ENCODE data around the gene SPON2.

The SPON2 gene

DNA sequence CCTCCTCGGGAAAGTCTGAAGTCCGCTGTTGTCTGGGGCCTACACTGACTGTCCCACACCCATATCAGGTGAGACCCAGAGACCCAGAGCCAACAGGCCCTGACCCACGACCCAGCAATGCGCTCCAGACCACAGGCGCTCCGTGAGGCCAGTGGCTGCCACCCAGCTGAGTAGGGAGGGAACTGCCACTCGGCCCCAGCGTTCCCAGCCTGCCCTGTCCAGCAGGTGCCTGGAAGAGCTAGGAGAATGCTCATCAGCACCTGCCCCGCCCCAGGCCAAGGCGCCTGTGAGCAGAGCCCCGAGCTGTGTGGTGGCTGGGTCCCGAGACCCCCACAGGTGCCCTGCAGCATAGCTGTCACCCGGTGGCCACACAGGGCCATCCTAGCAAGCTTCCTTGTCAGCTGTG lies 2.7 kb downstream of the SPON2 start:
- TF ChIP-seq GLIS3 (CRISPR knock-in tag; IDR thresholded peaks at IDR 0.05): no peak
- TF ChIP-seq, protein P1, sequence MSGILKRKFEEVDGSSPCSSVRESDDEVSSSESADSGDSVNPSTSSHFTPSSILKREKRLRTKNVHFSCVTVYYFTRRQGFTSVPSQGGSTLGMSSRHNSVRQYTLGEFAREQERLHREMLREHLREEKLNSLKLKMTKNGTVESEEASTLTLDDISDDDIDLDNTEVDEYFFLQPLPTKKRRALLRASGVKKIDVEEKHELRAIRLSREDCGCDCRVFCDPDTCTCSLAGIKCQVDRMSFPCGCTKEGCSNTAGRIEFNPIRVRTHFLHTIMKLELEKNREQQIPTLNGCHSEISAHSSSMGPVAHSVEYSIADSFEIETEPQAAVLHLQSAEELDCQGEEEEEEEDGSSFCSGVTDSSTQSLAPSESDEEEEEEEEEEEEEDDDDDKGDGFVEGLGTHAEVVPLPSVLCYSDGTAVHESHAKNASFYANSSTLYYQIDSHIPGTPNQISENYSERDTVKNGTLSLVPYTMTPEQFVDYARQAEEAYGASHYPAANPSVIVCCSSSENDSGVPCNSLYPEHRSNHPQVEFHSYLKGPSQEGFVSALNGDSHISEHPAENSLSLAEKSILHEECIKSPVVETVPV (CRISPR knock-in tag; IDR thresholded peaks at IDR 0.05): no peak
- TF ChIP-seq ZNF8 (CRISPR knock-in tag; IDR thresholded peaks at IDR 0.05): no peak
- TF ChIP-seq SNAI2 (CRISPR knock-in tag; IDR thresholded peaks at IDR 0.05): no peak
- TF ChIP-seq ZNF70 (CRISPR knock-in tag; IDR thresholded peaks at IDR 0.05): no peak
- no peak for ATAC-seq

DNA sequence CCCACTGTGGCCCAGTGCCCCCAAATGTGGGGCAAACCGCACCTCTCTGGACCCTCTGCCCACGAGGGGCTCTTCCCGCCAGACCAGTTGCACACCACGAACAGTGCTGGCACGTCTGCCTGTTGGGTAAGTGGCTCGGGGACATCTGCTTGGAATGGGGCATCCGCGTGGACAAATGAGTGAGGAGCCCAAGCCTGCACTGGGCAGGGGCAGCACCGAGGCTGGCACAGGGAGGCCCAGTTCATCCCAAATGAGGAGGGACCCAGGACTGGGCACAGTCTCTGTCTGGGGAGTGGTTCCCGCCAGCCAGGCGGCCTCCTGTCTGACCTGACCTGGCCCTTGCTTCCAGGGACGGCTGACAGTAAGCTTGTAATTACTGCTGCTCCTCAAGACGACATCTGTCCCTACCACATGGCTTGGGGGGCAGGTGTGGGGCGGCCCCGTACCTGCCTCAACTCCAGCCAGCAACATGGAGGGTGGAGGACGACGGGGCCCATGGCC lies 3.2 kb downstream of the SPON2 start:
- no peak for ATAC-seq
- TF ChIP-seq ZNF565 (CRISPR knock-in tag; conservative IDR thresholded peaks at IDR 0.05; ENCODE audit: low read depth) (no peak), TOX (CRISPR knock-in tag; IDR thresholded peaks at IDR 0.05; ENCODE audit: borderline replicate concordance) (no peak)
- TF ChIP-seq, protein P2, sequence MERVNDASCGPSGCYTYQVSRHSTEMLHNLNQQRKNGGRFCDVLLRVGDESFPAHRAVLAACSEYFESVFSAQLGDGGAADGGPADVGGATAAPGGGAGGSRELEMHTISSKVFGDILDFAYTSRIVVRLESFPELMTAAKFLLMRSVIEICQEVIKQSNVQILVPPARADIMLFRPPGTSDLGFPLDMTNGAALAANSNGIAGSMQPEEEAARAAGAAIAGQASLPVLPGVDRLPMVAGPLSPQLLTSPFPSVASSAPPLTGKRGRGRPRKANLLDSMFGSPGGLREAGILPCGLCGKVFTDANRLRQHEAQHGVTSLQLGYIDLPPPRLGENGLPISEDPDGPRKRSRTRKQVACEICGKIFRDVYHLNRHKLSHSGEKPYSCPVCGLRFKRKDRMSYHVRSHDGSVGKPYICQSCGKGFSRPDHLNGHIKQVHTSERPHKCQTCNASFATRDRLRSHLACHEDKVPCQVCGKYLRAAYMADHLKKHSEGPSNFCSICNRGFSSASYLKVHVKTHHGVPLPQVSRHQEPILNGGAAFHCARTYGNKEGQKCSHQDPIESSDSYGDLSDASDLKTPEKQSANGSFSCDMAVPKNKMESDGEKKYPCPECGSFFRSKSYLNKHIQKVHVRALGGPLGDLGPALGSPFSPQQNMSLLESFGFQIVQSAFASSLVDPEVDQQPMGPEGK (CRISPR knock-in tag; IDR thresholded peaks at IDR 0.05; ENCODE audit: borderline replicate concordance): no peak
- TF ChIP-seq, protein P3, sequence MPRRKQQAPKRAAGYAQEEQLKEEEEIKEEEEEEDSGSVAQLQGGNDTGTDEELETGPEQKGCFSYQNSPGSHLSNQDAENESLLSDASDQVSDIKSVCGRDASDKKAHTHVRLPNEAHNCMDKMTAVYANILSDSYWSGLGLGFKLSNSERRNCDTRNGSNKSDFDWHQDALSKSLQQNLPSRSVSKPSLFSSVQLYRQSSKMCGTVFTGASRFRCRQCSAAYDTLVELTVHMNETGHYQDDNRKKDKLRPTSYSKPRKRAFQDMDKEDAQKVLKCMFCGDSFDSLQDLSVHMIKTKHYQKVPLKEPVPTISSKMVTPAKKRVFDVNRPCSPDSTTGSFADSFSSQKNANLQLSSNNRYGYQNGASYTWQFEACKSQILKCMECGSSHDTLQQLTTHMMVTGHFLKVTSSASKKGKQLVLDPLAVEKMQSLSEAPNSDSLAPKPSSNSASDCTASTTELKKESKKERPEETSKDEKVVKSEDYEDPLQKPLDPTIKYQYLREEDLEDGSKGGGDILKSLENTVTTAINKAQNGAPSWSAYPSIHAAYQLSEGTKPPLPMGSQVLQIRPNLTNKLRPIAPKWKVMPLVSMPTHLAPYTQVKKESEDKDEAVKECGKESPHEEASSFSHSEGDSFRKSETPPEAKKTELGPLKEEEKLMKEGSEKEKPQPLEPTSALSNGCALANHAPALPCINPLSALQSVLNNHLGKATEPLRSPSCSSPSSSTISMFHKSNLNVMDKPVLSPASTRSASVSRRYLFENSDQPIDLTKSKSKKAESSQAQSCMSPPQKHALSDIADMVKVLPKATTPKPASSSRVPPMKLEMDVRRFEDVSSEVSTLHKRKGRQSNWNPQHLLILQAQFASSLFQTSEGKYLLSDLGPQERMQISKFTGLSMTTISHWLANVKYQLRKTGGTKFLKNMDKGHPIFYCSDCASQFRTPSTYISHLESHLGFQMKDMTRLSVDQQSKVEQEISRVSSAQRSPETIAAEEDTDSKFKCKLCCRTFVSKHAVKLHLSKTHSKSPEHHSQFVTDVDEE (CRISPR knock-in tag; IDR thresholded peaks at IDR 0.05): no peak

DNA sequence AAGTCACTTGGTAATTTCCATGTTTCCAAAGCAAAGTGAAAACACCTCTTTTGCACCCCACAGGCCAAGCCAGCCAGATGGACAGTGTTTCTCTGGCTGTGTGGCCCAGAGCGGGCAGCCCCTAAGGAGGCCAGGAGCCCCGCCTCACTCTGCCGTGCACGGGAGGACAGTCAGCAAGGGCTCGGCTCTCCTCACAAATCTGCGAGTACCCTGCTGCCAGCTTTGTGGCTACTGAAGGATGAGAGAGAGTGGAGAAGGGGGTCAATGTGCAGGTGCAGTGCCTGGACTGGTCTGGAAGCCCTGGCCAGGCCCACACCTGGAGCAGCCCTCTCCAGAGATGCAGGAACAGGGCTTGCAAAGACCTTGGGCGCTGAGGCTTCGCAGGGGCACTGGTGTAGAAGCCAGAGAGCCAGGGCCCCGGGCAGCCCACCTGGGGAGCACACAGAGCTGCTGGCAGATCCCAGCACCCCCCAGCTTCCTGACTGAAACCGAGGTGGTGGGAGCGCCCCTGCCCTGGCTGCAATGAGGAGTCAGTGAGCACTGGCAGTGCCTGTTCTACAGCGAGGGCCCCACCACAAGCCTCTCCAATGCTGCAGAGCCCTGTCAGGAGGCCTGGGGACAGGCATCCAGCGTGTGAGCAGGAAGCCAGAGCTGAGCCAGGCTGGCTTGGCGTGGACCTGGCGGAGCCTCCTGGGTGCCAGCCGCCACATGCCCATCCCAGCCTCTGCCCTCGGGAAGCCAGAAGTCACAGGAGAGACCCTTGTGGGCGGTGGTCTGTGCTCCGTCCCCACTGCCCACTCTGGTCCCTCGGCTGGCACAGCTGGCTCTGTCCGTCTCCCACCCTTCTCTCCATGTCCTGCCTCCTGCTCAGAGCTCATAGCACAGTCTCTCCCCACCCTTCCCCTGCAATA lies 3.9 kb downstream of the SPON2 start:
- no peak for ATAC-seq
- TF ChIP-seq RARB (CRISPR knock-in tag; IDR thresholded peaks at IDR 0.05) (no peak), SNAI2 (CRISPR knock-in tag; IDR thresholded peaks at IDR 0.05) (no peak), ZNF8 (CRISPR knock-in tag; IDR thresholded peaks at IDR 0.05) (no peak), BACH2 (CRISPR knock-in tag; IDR thresholded peaks at IDR 0.05; ENCODE audit: borderline replicate concordance) (no peak), ZFP30 (CRISPR knock-in tag; IDR thresholded peaks at IDR 0.05) (no peak), ESRRG (CRISPR knock-in tag; IDR thresholded peaks at IDR 0.05) (no peak), ZC3H10 (CRISPR knock-in tag; IDR thresholded peaks at IDR 0.05) (no peak), TCF4 (CRISPR knock-in tag; IDR thresholded peaks at IDR 0.05; ENCODE audit: borderline replicate concordance) (no peak), CSDC2 (CRISPR knock-in tag; IDR thresholded peaks at IDR 0.05) (no peak), ZNF565 (CRISPR knock-in tag; conservative IDR thresholded peaks at IDR 0.05; ENCODE audit: low read depth) (no peak), TOX (CRISPR knock-in tag; IDR thresholded peaks at IDR 0.05; ENCODE audit: borderline replicate concordance) (no peak)
- TF ChIP-seq, protein P4, sequence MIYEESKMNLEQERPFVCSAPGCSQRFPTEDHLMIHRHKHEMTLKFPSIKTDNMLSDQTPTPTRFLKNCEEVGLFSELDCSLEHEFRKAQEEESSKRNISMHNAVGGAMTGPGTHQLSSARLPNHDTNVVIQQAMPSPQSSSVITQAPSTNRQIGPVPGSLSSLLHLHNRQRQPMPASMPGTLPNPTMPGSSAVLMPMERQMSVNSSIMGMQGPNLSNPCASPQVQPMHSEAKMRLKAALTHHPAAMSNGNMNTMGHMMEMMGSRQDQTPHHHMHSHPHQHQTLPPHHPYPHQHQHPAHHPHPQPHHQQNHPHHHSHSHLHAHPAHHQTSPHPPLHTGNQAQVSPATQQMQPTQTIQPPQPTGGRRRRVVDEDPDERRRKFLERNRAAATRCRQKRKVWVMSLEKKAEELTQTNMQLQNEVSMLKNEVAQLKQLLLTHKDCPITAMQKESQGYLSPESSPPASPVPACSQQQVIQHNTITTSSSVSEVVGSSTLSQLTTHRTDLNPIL (CRISPR knock-in tag; IDR thresholded peaks at IDR 0.05; ENCODE audit: low read depth): no peak
- TF ChIP-seq, protein P5, sequence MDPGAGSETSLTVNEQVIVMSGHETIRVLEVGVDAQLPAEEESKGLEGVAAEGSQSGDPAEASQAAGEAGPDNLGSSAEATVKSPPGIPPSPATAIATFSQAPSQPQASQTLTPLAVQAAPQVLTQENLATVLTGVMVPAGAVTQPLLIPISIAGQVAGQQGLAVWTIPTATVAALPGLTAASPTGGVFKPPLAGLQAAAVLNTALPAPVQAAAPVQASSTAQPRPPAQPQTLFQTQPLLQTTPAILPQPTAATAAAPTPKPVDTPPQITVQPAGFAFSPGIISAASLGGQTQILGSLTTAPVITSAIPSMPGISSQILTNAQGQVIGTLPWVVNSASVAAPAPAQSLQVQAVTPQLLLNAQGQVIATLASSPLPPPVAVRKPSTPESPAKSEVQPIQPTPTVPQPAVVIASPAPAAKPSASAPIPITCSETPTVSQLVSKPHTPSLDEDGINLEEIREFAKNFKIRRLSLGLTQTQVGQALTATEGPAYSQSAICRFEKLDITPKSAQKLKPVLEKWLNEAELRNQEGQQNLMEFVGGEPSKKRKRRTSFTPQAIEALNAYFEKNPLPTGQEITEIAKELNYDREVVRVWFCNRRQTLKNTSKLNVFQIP (CRISPR knock-in tag; IDR thresholded peaks at IDR 0.05; ENCODE audit: borderline replicate concordance, low read depth): no peak
